ENCODE measurements around the gene BABAM1.

- TF ChIP-seq CTCF (IDR thresholded peaks at IDR 0.05): no peak
- no peak for TF ChIP-seq POLR2A (IDR thresholded peaks at IDR 0.05)
Observed at GRCh38 chr19:17240062-17240752, 27.0 kb upstream of the BABAM1 start.

All from ovary (tissue), 3 donors.